GM12878 (cell line): ENCODE data around the gene BATF3. TPM values are rescaled to one million over a fixed set of nuclear protein-coding genes. Genes with fewer than 3 reads are reported as not detected.

ENCODE experiments used
- ATAC-seq: fragments of 200-7000 bp; cut with Tn5 transposase; 3 replicates; pipeline ENCODE4 v1.9.1; 2020; ENCODE audit warnings: mild to moderate bottlenecking, moderate library complexity
- BruUV-seq: library from RNA; stranded (reverse); fragments of 400-500 nt; replicated peaks from 2 replicates; lab custom pipeline; 2021; lab: Mats Ljungman, UMichigan
- CTCF ChIA-PET: fragments of 300-600 bp; sonication (Branson Sonifier 250); formaldehyde crosslinking; extraction: SDS; loops from one replicate; lab custom pipeline; 2021; ENCODE audit warnings: inconsistent platforms; lab: Yijun Ruan, JAX
- POLR2A ChIA-PET: fragments of 350-600 bp; formaldehyde crosslinking; extraction: SDS; loops from one replicate; lab custom pipeline; 2021; ENCODE audit warnings: inconsistent platforms; lab: Charles Lee
- RAD21 ChIA-PET: fragments of 300-600 bp; sonication (Branson Sonifier 250); formaldehyde crosslinking; loops from one replicate; lab custom pipeline; 2023; ENCODE audit warnings: antibody characterized with exemption; ENCODE audit not compliant: unreplicated experiment; lab: Charles Lee
- SMC1A ChIA-PET: fragments of 300-600 bp; sonication (Branson Sonifier 250); formaldehyde crosslinking; loops from one replicate; lab custom pipeline; 2023; ENCODE audit not compliant: unreplicated experiment, uncharacterized antibody; lab: Charles Lee
- DNase-seq: peaks from one replicate; pipeline ENCODE4 v3.0.0-alpha.2; 2011; ENCODE audit warnings: low read depth, low spot score
- FAIRE-seq: peaks from 3 replicates; lab custom pipeline; 2011; peaks lifted over from hg19 to GRCh38; lab: Jason Lieb, UNC
- H2AFZ ChIP-seq: 2 replicates; pipeline ENCODE4 v1.6.0; 2011; ENCODE audit warnings: low read depth, low read length, control low read depth; ENCODE audit not compliant: control insufficient read depth
- H3K27ac ChIP-seq: 2 replicates; pipeline ENCODE4 v1.5.1; 2011; ENCODE audit warnings: control low read depth; ENCODE audit not compliant: control insufficient read depth, insufficient read depth
- H3K27me3 ChIP-seq, 2 experiments: replicated peaks in 1 of 2; 2 replicates each; pipeline versions ENCODE4 v1.6.0 to v1.6.1; 2011; ENCODE audit warnings: low read length in 1 of 2; ENCODE audit not compliant: control insufficient read depth in 2 of 2, insufficient read depth in 2 of 2
- H3K36me3 ChIP-seq, 2 experiments: 2 replicates each; pipeline ENCODE4 v1.5.1; 2011; ENCODE audit warnings: low read length in 1 of 2; ENCODE audit not compliant: control insufficient read depth in 2 of 2, insufficient read depth in 2 of 2
- H3K4me1 ChIP-seq: 2 replicates; pipeline ENCODE4 v1.6.1; 2011; ENCODE audit warnings: mild to moderate bottlenecking, low read length, moderate library complexity, mixed read lengths; ENCODE audit not compliant: control insufficient read depth, insufficient read depth
- H3K4me2 ChIP-seq: 2 replicates; pipeline ENCODE4 v1.6.0; 2011; ENCODE audit warnings: control low read depth; ENCODE audit not compliant: control insufficient read depth, insufficient read depth
- H3K4me3 ChIP-seq: fragments of 200-600 bp; sonication (generic); 2 replicates; pipeline ENCODE4 v1.5.1; 2016
- H3K79me2 ChIP-seq: 2 replicates; pipeline ENCODE4 v1.6.0; 2011; ENCODE audit warnings: low read length; ENCODE audit not compliant: control insufficient read depth, insufficient read depth
- H3K9ac ChIP-seq: 2 replicates; pipeline ENCODE4 v1.8.0; 2011; ENCODE audit warnings: low read length, control low read depth, mixed read lengths; ENCODE audit not compliant: control insufficient read depth, insufficient read depth
- H3K9me3 ChIP-seq: replicated peaks from 3 replicates; pipeline ENCODE4 v1.5.1; 2011; ENCODE audit warnings: mild to moderate bottlenecking, low read length; ENCODE audit not compliant: control insufficient read depth, insufficient read depth
- H4K20me1 ChIP-seq: 2 replicates; pipeline ENCODE4 v1.6.0; 2011; ENCODE audit not compliant: control insufficient read depth, insufficient read depth
- BCL11A ChIP-seq: IDR thresholded peaks from 2 replicates; pipeline ENCODE4 v1.6.1; 2011; ENCODE audit warnings: low read depth, low read length
- ETV6 ChIP-seq, 2 experiments: fragments of 450-650 bp in 1 of 2; IDR thresholded peaks in 1 of 2; conservative IDR thresholded peaks in 1 of 2; 2 replicates each; pipeline ENCODE4 v1.6.1; 2014; ENCODE audit warnings: antibody characterized with exemption in 1 of 2, borderline replicate concordance in 1 of 2, low read depth in 1 of 2, mild to moderate bottlenecking in 1 of 2, moderate library complexity in 1 of 2
- FOS ChIP-seq: IDR thresholded peaks from 3 replicates; pipeline ENCODE4 v1.6.1; 2011; ENCODE audit warnings: borderline replicate concordance; ENCODE audit not compliant: insufficient read length; ENCODE audit errors: extremely low read depth
- IRF4 ChIP-seq: IDR thresholded peaks from 2 replicates; pipeline ENCODE4 v1.6.1; 2011; ENCODE audit warnings: low read depth, low read length
- NBN ChIP-seq: fragments of 450-650 bp; IDR thresholded peaks from 2 replicates; pipeline ENCODE4 v1.6.1; 2016
- STAT3 ChIP-seq: IDR thresholded peaks from 2 replicates; pipeline ENCODE4 v1.6.1; 2011; ENCODE audit warnings: low read depth, low read length, improper control_type of control experiment
- TCF12 ChIP-seq: IDR thresholded peaks from 2 replicates; pipeline ENCODE4 v1.6.1; 2011; ENCODE audit warnings: low read depth, mild to moderate bottlenecking, low read length
- TCF3 ChIP-seq: IDR thresholded peaks from 2 replicates; pipeline ENCODE4 v1.6.1; 2012; ENCODE audit warnings: low read depth, mild to moderate bottlenecking, low read length, borderline replicate concordance; ENCODE audit not compliant: insufficient read depth
- ZBED1 ChIP-seq: IDR thresholded peaks from 2 replicates; pipeline ENCODE4 v1.6.1; 2016; ENCODE audit warnings: borderline replicate concordance
- ZNF622 ChIP-seq: fragments of 450-650 bp; IDR thresholded peaks from 2 replicates; pipeline ENCODE4 v1.6.1; 2017; ENCODE audit warnings: mild to moderate bottlenecking, inconsistent platforms
- WGBS: methylation state at CpG from one replicate; pipeline ENCODE4 v1.1.6; 2016; ENCODE audit warnings: low lambda C conversion rate; ENCODE audit not compliant: insufficient replicate concordance, insufficient coverage; ENCODE audit errors: missing lambda C conversion rate; 5-methylcytosine and 5-hydroxymethylcytosine counted together
- in situ Hi-C: fragments of 300-500 bp; cut with MboI; formaldehyde crosslinking; loops from 9 replicates; pipeline ENCODE4 v1.14.3; 2018; ENCODE audit warnings: mixed read lengths
- intact Hi-C: fragments of 100-400 bp; cut with micrococcal nuclease; formaldehyde crosslinking; loops from one replicate; pipeline ENCODE4 v1.14.2; 2022; ENCODE audit not compliant: unreplicated experiment
- polyA plus RNA-seq, 11 experiments: library from polyadenylated mRNA; depleted of rRNA in 4 of 11; unstranded in 6 of 11; stranded (reverse) in 5 of 11; fragments of >200 nt; fragmentation: Nextera tagmentation in 4 of 11; fragmentation: Illumina TruSeq in 1 of 11; extraction: Ambion mirVana in 4 of 11; extraction: Trizol in 1 of 11; gene quantifications; 1 replicate in 1 of 11; 2 replicates in 10 of 11; pipeline versions ENCODE4 v1.2.1 to v1.2.3, GENCODE V29; 2011 to 2016; ENCODE audit warnings: inconsistent platforms in 2 of 11, missing spikeins in 2 of 11, low read depth in 1 of 11
- total RNA-seq, 4 experiments: library from RNA; depleted of rRNA in 3 of 4; stranded (reverse); fragments of >200 nt in 3 of 4; fragmentation: Illumina TruSeq in 1 of 4; extraction: Trizol in 1 of 4; gene quantifications; 2 replicates each; pipeline versions ENCODE4 v1.2.1 to v1.2.3, GENCODE V29; 2013 to 2021
- TF ChIP-seq, protein P1 (sequence below): IDR thresholded peaks from 2 replicates; pipeline ENCODE4 v1.6.1; 2011; ENCODE audit warnings: borderline replicate concordance, low read depth, mild to moderate bottlenecking, moderate library complexity, low read length; ENCODE audit not compliant: insufficient read depth, poor library complexity, severe bottlenecking

Gene BATF3
- total and polyA plus RNA-seq, 10 of the 15 experiments (the other 5 are each of a cell fraction or from before 2014, with no cell fraction given), result 11.1 to 56.8 (median 30.8) TPM

DNA sequence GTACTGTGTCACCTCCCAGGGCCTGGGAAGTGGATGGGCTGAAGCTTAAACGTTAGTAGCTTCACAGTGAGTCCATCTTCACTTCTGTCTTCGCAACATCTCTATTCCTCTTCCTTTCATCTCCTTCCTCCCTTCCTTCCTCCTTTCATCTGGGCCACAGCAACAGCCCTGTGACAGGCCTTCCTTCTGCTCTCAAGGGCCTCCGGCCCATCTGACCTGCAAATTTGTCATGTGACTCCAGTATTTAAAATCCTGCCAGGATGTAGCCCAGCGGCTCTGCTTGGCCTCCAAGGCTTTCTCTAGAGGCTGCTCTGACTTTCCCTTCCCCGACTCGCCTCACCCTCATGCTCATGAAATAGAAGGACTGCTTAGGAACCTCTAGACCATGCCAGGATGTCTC is 10.9 kb upstream of the BATF3 start:
- DNase-seq (no peak), FAIRE-seq (no peak), ATAC-seq (no peak)
- Histone ChIP-seq H3K4me2 (no peak overlapping the region), H3K27me3 (no peaks in the 10 kb centered on the region), H3K4me3 (no peak overlapping the region), H3K36me3 (no peaks in the 10 kb centered on the region), H2AFZ (no peak overlapping the region), H3K9ac (no peak overlapping the region), H3K79me2 (no peaks in the 10 kb centered on the region), H3K9me3 (no peaks in the 10 kb centered on the region), H4K20me1 (no peaks in the 10 kb centered on the region), H3K4me1 (no peaks in the 10 kb centered on the region), H3K27ac (no peak overlapping the region)
- in situ Hi-C loops (no loop called here), intact Hi-C loops (no loop called here)
- ChIA-PET POLR2A (no interaction called here), RAD21 (no interaction called here), SMC1A (interaction anchor here (1.1 kb wide), 1 partner anchor 13 kb away, joined by 3 read pairs; no protein-coding TSS in a partner anchor), CTCF (interaction anchor here (1.7 to 2.1 kb wide), 2 partner anchors 9 to 72 kb away, joined by 3 to 6 read pairs; no protein-coding TSS in a partner anchor)
- TF ChIP-seq NBN (no peak), BCL11A (no peak), ZNF622 (no peak), STAT3 (no peak), IRF4 (no peak), FOS (no peak), TCF12 (no peak), ETV6 (conservative IDR thresholded peaks at IDR 0.05 in 1 of 2, IDR thresholded peaks at IDR 0.05 in 1 of 2; ENCODE audit: borderline replicate concordance in 1 of 2, low read depth in 1 of 2) (no peak), TCF3 (no peak), ZBED1 (no peak)
- TF ChIP-seq, protein P1, sequence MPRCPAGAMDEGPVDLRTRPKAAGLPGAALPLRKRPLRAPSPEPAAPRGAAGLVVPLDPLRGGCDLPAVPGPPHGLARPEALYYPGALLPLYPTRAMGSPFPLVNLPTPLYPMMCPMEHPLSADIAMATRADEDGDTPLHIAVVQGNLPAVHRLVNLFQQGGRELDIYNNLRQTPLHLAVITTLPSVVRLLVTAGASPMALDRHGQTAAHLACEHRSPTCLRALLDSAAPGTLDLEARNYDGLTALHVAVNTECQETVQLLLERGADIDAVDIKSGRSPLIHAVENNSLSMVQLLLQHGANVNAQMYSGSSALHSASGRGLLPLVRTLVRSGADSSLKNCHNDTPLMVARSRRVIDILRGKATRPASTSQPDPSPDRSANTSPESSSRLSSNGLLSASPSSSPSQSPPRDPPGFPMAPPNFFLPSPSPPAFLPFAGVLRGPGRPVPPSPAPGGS, result no peak
- no TSS peak for BruUV-seq
- 71% methylated on average over 6 of the region's 6 CpGs for WGBS
